ENCODE results near the gene SLC39A3.
"Not testable (repeated sequence)": the region's sequence is repeated elsewhere in the genome, so short reads cannot be mapped to it uniquely, and the experiment has no call there.

DNA sequence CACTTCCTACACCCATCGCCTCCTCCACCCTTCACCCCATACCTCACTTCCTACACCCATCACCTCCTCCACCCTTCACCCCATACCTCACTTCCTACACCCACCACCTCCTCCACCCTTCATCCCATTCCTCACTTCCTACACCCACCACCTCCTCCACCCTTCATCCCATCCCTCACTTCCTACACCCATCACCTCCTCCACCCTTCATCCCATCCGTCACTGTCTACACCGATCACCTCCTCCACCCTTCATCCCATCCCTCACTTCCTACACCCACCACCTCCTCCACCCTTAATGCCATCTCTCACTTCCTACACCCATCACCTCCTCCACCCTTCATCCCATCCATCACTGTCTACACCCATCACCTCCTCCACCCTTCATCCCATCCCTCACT lies 26.6 kb downstream of the SLC39A3 start:
- TF ChIP-seq, protein P1, sequence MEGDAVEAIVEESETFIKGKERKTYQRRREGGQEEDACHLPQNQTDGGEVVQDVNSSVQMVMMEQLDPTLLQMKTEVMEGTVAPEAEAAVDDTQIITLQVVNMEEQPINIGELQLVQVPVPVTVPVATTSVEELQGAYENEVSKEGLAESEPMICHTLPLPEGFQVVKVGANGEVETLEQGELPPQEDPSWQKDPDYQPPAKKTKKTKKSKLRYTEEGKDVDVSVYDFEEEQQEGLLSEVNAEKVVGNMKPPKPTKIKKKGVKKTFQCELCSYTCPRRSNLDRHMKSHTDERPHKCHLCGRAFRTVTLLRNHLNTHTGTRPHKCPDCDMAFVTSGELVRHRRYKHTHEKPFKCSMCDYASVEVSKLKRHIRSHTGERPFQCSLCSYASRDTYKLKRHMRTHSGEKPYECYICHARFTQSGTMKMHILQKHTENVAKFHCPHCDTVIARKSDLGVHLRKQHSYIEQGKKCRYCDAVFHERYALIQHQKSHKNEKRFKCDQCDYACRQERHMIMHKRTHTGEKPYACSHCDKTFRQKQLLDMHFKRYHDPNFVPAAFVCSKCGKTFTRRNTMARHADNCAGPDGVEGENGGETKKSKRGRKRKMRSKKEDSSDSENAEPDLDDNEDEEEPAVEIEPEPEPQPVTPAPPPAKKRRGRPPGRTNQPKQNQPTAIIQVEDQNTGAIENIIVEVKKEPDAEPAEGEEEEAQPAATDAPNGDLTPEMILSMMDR (IDR thresholded peaks at IDR 0.05), result not testable (repeated sequence)
- TF ChIP-seq, protein P2, sequence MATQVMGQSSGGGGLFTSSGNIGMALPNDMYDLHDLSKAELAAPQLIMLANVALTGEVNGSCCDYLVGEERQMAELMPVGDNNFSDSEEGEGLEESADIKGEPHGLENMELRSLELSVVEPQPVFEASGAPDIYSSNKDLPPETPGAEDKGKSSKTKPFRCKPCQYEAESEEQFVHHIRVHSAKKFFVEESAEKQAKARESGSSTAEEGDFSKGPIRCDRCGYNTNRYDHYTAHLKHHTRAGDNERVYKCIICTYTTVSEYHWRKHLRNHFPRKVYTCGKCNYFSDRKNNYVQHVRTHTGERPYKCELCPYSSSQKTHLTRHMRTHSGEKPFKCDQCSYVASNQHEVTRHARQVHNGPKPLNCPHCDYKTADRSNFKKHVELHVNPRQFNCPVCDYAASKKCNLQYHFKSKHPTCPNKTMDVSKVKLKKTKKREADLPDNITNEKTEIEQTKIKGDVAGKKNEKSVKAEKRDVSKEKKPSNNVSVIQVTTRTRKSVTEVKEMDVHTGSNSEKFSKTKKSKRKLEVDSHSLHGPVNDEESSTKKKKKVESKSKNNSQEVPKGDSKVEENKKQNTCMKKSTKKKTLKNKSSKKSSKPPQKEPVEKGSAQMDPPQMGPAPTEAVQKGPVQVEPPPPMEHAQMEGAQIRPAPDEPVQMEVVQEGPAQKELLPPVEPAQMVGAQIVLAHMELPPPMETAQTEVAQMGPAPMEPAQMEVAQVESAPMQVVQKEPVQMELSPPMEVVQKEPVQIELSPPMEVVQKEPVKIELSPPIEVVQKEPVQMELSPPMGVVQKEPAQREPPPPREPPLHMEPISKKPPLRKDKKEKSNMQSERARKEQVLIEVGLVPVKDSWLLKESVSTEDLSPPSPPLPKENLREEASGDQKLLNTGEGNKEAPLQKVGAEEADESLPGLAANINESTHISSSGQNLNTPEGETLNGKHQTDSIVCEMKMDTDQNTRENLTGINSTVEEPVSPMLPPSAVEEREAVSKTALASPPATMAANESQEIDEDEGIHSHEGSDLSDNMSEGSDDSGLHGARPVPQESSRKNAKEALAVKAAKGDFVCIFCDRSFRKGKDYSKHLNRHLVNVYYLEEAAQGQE (IDR thresholded peaks at IDR 0.05; ENCODE audit: insufficient read depth in 1 of 2, low read depth in 2 of 2, low read length in 1 of 2), result not testable (repeated sequence)
- TF ChIP-seq TCF7L2, POLR2AphosphoS5 (IDR thresholded peaks at IDR 0.05; ENCODE audit: low read depth, low read length): not testable (repeated sequence)
